GM12872 (cell line): ENCODE measurements around the gene CPOX.

Experiments used
- TF ChIP-seq, protein P1 (sequence below): IDR thresholded peaks from 3 replicates; pipeline ENCODE4 v1.5.1; 2011; ENCODE audit warnings: low read depth, mild to moderate bottlenecking, low read length, moderate library complexity; ENCODE audit not compliant: insufficient read depth

The CPOX gene

DNA sequence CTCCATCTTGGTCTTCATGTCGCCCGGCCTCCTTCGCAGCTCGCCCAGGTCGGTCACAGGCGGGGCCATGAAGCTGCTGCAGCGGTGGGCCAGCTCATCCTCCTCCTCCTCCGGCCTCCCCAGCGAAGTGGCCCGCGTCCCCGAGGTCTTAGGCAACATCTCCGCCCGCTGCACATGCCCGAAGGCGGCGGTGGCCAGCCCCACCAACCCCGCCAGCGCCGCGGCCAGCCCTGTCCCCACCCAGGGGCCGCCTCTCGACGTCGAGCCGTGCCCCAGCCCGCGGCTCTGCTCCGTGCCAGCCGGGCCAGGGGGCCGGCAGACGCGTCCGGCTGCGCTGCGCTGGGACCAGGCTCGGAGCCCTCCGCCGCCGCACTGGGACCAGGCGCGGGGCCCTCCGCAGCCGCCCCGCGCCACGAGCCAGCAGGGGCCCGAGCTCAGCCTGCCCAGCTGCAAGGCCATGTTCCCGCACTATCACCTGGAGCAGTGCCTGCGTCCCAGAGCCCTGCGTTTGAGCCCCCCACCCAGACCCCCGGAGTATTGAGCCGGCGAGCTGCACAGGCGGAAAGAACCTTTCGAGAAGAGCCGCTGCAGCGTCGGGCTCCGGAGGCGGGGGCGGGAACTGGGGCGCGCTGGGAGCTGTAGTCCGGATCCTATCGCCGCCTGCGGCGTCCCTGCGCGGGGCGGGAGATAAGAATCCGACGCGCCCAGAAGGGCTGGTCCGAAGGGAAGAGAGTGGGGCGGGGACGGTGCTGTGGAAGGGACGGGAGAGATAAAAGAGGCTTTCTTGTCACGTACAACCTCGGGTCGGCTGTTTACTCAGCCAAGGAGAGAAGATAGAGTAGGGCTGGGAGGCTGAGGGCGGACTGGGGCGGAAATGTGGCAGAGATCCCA is at the start of gene CPOX:
TSS of gene CPOX (minus strand) at position 566 of the 891 bp plus-strand sequence. CDS start at position 459, 107 bp downstream.
- TF ChIP-seq, protein P1, sequence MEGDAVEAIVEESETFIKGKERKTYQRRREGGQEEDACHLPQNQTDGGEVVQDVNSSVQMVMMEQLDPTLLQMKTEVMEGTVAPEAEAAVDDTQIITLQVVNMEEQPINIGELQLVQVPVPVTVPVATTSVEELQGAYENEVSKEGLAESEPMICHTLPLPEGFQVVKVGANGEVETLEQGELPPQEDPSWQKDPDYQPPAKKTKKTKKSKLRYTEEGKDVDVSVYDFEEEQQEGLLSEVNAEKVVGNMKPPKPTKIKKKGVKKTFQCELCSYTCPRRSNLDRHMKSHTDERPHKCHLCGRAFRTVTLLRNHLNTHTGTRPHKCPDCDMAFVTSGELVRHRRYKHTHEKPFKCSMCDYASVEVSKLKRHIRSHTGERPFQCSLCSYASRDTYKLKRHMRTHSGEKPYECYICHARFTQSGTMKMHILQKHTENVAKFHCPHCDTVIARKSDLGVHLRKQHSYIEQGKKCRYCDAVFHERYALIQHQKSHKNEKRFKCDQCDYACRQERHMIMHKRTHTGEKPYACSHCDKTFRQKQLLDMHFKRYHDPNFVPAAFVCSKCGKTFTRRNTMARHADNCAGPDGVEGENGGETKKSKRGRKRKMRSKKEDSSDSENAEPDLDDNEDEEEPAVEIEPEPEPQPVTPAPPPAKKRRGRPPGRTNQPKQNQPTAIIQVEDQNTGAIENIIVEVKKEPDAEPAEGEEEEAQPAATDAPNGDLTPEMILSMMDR, result no peak

DNA sequence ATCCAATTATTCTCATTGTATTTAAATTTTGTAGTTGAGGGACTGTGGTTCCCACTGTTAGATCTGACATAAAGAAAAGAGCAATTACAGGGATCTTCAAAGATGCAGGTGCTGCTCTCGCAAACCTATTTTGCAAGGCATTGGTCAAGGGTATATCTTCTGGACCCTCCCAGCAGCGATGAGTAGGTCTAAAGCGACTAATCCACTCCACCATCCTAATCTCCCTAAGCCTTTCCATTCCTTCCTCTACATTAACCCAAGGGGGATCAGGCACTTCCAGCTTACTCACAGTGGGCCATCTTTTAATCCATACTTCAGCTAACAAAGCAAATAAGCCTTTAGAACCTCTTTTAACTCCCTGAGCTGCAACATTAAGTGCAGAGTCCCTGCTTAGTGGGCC is 37.0 kb upstream of the CPOX start:
- TF ChIP-seq, protein P1, result no peak

DNA sequence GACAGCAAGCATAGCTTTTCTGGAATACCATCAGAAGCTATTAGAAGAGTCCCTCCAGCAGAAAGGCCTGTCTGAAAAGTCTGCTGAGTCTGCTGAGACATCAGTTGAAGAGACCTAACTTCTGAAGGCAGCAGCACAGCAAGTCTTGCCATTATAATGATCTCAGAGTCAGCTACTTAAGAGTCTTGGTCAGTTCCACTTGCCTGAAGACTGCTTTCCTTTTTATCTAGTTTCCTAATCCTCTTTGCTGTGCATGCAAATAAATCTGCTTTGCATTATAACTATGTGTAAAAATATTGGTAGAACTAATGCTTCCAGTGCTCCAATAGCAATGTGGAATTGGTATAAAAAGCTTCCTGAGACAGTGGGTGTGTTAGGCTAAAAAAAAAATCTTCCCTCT is 34.9 kb upstream of the CPOX start:
- TF ChIP-seq, protein P1, result no peak

DNA sequence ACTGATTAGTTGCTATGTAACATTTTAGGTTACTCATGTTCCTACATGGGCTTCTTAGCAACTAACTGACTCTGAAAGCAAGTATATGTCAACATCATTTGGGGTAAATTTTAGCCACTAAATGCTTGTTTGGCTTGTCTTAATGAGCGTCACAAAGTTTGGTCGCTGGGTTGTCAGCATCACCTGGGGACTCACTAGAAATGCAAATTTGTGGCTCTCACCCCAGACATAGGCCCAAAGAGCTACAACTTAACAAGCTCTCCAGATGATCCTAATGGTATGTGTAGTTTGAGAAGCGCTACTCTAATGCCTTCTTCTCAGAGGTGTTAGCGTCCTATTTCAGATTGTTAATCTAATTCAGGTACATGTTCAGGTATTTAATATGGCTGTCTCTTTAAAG is 32.7 kb upstream of the CPOX start:
- TF ChIP-seq, protein P1, result no peak

DNA sequence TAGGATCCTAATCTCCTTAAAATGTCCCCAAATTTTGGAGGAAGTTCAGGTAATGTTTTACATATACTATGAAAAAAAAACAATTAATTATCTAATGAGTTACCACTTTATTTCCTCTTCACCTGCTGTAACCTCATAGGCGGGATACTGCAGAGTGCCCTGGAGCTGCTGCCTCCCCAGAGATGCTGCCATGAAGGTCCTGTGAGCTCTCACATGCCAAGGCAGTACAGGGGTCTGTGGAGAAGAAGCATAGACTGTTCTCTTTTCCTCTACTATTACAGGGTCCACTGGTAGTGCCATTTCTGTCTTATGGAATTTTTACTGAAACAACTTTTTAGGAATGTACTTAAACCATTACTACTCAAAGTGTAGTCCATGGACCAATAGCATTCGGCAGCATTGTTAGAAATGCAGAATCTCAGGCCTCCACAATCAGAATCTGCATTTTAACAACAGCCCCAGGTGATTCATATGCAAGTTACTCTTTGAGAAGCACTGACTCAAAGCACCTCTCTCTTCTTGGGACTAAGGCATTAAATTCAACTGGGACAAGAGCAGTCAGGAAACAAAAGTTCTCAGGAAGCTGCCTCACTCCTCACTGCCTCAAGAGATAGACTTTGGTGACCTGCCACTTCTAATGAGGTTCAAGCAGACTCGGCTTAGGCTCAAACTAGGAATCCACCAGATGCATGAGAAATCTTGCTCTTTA is 30.3 kb upstream of the CPOX start:
- TF ChIP-seq, protein P1, result no peak

DNA sequence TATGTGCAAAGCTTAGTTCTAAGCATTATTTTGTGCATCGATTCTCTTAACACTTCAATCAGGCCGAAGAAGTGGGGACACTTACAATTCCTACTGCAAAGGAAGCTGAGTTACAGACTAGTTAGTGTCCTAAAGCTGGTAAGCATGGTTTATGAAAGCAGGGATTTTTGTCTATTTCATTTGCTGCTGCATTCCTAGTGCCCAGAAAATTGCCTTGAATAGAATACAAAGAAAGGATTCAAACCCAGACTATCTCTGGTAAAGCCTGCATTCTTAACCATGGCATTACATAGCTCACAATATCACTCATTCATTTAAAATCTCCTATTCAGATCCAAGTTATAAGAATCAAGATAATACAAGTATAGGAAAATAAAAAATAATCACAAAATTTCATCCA is 24.4 kb upstream of the CPOX start:
- TF ChIP-seq, protein P1, result no peak

DNA sequence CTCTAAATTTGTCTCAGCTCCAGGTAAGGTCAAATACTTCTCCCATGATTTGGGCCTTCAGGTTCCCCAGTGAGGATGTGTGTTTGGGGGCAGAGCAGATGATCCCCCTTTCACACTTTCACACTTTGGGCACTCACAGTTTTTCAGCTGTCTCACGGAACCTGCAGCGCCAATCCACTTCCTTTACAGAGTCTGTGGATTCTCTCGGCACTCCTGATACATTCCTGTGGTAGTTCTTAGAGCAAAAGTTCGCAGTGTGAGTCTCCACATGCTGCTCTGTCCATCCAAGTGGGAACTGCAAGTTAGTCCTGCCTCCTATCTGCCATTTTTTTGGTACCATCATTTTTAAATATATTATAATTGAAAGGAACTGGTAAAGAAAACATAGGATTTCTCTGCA is 20.2 kb upstream of the CPOX start:
- TF ChIP-seq, protein P1, result no peak
